Measurements from ENCODE around the gene HMGB3.

HMGB3 gene

GRCh38 chrX:150966235-150966634 is 16.9 kb upstream of the HMGB3 start:
- TF ChIP-seq CTCF (conservative IDR thresholded peaks at IDR 0.05; ENCODE audit: low read length), result no peak
- no peak overlapping the region for H3K4me3 ChIP-seq (ENCODE audit: low read length)
- DNase-seq (ENCODE audit: low read depth), result no peak

- DNase-seq (ENCODE audit: low read depth), result no peak
- TF ChIP-seq CTCF (conservative IDR thresholded peaks at IDR 0.05; ENCODE audit: low read length), result no peak
- no peak overlapping the region for H3K4me3 ChIP-seq (ENCODE audit: low read length)
These were observed 16.4 kb upstream of the HMGB3 start for GRCh38 chrX:150966742-150967141.

GRCh38 chrX:150967786-150968185 is 15.3 kb upstream of the HMGB3 start:
- DNase-seq (ENCODE audit: low read depth), result no peak
- H3K4me3 ChIP-seq (ENCODE audit: low read length), result no peak overlapping the region
- TF ChIP-seq CTCF (conservative IDR thresholded peaks at IDR 0.05; ENCODE audit: low read length), result no peak

- H3K4me3 ChIP-seq (ENCODE audit: low read length), result no peak overlapping the region
- no peak for DNase-seq (ENCODE audit: low read depth)
- no peak for TF ChIP-seq CTCF (conservative IDR thresholded peaks at IDR 0.05; ENCODE audit: low read length)
These were observed 14.0 kb upstream of the HMGB3 start for GRCh38 chrX:150968862-150969720.

- no peak for DNase-seq (ENCODE audit: low read depth)
- no peak for TF ChIP-seq CTCF (conservative IDR thresholded peaks at IDR 0.05; ENCODE audit: low read length)
These were observed 10.7 kb upstream of the HMGB3 start for GRCh38 chrX:150972450-150972849.

GRCh38 chrX:150975655-150976390 is 7.3 kb upstream of the HMGB3 start:
- no peak overlapping the region for H3K4me3 ChIP-seq (ENCODE audit: low read length)
- TF ChIP-seq CTCF (conservative IDR thresholded peaks at IDR 0.05; ENCODE audit: low read length), result no peak
- no peak for DNase-seq (ENCODE audit: low read depth)

More at GRCh38 chrX:150972450-150972849, 10.7 kb upstream of the HMGB3 start:
- no peak overlapping the region for H3K4me3 ChIP-seq (ENCODE audit: low read length)
